ENCODE data around the gene CFLAR. TPM values are rescaled to one million over a fixed set of nuclear protein-coding genes. Genes with fewer than 3 reads are reported as not detected.
"Not testable (repeated sequence)": the region's sequence is repeated elsewhere in the genome, so short reads cannot be mapped to it uniquely, and the experiment has no call there.

Gene CFLAR
- polyA plus RNA-seq, 1 donor, result 39.6 TPM

DNA sequence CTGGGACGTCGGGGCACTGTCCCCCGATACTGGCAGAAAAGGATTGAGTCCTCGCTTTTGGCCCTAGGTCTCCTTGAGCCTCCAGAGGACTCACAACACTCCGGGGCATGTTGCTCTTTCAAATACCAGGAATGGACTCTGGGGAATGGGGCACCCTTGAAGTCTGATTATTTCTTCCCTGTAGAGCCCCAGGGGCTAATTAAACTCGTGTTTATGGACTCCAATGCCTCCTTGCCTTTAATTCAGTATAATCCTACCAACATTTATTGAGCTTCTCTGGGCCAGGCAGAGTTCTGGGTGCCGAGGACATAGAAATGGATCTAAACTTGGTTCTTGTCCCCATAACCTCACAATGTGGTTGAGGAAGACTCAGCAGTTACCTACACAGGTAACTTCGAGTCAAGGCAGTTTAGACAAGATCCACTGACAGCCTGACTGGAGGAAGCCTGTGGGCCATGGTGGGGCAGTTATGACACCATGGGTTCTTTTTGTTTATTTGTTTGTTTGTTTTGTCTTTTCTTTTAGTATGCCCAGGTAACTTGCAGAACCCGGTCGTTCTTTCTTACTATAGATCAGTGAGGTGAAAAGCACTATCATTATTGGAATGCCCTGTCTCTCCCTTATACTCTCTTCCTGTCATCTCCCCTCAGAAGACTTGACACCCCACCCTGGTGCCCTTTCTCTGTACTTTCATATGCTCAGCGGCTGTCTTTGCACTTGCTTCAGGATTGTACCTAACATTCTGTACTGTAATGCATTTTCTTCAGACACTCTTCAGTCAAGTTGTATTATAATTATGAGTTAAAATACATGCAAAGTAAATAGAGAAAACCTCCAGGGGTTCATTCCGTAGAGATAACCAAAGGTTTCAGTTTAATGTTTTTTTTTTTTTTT, 3.2 kb downstream of the CFLAR start:
- no peak for DNase-seq (ENCODE audit: low read depth)

DNA sequence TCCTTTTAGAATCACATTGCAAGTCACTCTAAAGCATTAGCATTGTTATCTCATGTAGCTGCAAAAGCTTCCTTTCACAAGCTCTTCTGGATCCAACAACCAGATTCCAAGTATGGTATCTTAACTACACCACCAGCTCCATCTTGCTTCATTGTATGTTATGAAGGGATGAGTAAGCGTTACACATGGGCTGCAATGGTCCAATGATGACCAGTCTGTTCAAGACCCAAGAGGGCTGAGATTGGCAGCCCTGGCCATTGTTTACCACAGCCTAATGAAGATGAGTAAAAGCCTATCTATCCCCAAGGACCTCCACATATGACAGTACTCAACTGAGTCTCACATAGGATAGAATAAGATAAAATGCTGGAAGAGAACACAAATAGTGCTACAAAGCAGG, 6.3 kb downstream of the CFLAR start:
- DNase-seq (ENCODE audit: low read depth), result no peak

DNA sequence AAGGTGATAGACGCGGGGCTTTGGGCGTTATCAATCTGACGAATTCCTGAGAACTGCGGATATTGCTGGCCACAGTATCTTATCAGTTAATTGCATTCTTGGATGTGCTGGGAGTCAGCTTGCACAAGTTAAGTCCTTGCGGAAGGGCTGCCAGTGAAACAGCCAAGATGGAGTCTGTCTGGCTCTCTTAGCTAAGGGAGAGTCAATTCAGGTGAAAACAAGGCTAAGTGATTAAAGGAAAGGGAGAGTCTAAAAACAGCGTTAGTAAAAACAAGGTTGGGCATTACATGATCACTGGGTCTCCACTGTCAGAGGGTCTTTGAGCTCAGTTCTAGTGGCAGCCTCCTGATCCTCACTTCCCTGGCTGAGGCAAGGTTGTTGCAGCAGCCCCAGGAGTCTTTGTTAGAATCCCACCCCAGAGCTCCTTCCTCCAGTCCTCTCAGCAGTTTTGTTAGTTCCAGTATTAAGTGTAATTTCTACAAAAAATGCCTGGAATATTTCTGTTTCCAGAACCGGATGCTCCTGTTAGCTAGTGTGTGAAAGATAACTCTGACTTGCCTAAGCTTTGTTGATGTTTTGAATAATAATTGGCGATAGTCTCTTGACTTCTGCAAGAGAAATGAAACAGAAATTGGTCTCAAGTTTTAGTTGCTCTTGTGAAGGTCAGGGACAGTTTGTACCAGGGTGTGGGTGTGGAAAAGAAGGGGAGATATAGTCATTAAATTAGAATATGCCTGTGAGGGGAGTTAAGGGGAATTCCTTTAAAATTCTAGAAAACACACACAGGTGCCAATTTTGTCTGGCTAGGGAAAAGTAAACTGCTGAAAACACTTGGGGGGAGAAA, 10.6 kb downstream of the CFLAR start:
- DNase-seq (ENCODE audit: low read depth), result no peak

DNA sequence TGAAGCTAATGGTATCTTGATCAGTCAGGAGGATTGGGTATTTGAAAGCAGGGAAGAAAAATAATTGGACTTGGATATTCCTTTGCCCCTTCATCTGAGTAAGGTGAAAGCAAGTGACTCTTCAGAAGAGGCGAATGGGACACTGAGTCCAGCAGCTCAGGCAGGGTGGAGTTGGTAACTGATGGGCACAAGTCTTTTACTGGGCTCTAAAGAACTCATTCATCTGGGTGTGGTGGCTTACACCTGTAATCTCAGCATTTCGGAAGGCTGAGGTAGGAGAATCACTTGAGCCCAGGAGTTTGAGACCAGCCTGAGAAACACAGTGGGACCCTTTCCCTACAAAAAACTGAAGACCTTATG, 11.2 kb downstream of the CFLAR start:
- DNase-seq (ENCODE audit: low read depth), result no peak

DNA sequence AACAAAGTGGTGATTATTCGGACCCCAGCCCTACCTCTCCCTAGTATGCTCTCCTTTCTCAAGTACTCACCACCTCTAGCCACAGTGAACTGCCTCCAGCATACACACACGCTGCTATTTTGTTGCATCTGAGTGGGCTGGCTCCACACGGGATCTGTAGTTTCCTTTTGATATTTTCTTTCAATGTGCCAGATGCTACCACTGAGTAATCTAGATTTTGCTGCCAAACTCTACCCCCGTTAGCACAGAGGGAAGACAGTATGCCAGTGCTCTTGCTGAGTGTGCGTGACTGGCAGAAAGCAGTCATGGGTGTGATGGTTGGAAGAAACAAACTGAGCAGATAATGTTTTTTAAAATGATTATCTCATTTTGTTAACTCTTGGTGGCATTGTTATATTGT, 11.6 kb downstream of the CFLAR start:
- DNase-seq (ENCODE audit: low read depth), result no peak

DNA sequence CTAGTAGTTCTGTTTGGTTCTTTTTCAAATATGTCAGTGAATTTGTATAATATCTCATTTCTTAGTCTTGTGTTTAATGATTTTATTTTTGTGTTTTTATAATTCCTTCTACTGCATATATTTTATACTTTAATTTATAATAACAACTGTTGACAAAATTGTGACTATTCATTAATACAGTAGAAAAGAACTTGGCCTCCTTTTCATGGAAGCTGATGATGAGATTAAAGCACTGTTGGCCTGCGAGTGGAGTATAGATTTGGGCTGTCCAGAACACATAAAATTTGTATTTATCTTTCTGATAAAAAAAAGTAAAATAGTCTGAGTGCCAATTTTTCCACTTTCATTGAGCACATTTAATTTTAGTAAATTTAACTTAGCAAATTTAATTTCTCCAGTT, 12.1 kb downstream of the CFLAR start:
- no peak for DNase-seq (ENCODE audit: low read depth)

DNA sequence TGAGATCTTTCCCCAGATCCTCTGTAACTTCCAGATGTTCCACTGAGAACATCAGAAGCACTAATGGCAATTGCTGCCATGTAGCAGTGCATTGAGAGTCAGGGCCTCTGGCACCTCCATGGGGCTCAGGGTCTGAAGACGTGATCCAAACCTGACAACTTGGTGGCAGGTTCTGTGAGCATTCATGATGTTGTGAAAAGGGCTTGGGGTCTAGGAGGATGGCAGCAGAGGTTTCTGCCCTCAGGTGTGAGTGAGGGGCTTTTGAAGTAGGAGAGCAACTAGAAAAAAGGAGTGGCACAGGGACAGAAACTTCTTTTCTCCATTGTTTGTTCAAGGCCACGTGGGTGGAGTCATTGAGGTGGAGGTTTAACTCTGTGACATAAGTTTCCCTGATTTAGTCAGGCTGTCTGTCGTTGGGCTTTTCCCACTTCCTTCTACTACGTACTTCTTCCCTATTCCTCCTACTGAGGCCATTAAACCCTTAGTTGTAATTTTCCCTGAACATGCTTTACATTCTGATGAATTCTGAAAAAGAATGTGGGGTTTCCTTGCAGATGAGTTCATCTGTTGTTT, 13.1 kb downstream of the CFLAR start:
- no peak for DNase-seq (ENCODE audit: low read depth)

DNA sequence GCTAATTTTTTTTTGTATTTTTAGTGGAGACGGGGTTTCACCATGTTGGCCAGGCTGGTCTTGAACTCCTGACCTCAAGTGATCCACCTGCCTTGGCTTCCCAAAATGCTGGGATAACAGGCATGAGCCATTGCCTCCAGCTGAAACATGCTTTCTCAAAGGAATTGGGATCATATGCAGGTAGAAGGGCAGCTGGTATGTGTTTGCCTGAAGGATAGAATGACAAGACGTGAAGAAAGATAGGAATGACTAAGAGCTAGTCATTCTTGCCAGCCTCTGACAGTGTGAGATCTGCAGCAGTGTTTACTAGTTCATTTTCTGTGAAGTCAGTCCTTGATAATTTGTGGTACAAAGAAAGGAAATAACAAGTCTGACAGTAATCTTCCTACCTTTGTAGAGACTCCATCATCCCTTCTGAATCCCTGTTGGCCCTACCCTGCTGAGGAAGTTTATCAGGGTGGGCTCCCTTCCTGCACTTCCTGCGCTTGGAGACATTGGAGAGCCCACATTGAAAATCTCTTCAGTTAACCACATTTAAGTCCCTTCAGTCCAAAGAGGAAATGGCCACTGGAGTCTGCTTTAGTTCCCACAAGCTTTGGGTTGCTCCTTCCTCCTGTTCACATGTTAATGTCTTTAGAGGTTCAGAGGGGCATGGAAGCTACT, 14.7 kb downstream of the CFLAR start:
- DNase-seq (ENCODE audit: low read depth), result no peak

DNA sequence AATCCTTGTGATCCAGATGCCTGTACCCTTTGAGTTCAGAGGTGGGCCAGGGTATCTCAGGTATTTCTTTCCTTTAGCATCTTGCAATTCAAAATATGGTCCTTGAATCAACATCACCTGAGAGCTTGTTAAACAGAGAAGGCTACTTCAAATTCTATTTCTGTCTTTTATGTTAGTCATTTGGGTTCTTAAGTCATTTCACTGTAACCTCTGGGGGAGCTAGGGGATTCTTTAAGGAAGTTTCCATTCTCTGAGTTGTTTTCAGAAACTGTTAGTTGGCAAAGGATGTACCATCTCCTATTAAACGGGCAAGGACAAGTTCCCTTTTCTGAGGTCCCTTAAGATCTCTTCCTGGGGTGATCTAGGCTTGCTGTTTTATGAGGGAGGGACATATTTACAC, 16.6 kb downstream of the CFLAR start:
- no peak for DNase-seq (ENCODE audit: low read depth)

DNA sequence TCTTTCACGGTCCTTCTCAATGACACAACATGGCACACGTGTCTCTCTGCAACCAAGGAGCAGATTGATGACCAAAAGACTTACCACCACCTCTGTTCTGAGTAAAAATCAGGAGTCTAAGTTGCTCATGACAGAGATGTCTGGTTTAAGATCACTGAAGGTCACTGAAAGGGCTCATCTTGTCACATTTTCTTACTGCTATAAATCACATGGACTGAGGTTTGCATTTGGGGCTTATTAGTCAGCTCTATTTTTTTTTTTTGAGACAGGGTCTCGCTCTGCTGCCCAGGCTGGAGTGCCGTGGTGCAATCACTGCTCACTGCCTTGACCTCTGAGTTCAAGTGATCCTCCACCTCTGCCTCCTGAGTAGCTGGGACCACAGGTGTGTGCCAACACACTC, 19.4 kb downstream of the CFLAR start:
- DNase-seq (ENCODE audit: low read depth), result no peak

DNA sequence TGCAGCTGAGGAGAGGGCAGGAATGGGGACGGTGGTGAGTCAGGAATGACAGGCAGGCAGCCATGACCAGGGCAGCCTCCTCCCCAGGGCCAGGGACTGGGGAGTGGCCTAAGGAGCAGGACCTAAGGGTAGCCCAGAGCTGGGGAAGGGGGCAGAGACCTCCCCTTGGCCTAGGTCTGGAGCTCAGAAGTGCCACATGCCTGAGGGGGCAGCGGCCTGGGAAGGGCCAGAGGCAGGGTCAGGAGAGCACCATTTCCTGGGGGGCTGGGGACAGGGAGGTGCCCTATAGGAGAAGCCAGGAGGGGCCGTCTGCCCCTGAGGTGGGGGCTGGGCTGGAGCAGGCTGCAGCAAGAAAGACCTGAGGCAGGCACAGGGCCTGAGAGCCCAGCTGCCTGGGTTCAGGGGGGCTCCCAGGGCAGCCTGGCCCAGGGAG, 20.9 kb downstream of the CFLAR start:
- no peak for DNase-seq (ENCODE audit: low read depth)

DNA sequence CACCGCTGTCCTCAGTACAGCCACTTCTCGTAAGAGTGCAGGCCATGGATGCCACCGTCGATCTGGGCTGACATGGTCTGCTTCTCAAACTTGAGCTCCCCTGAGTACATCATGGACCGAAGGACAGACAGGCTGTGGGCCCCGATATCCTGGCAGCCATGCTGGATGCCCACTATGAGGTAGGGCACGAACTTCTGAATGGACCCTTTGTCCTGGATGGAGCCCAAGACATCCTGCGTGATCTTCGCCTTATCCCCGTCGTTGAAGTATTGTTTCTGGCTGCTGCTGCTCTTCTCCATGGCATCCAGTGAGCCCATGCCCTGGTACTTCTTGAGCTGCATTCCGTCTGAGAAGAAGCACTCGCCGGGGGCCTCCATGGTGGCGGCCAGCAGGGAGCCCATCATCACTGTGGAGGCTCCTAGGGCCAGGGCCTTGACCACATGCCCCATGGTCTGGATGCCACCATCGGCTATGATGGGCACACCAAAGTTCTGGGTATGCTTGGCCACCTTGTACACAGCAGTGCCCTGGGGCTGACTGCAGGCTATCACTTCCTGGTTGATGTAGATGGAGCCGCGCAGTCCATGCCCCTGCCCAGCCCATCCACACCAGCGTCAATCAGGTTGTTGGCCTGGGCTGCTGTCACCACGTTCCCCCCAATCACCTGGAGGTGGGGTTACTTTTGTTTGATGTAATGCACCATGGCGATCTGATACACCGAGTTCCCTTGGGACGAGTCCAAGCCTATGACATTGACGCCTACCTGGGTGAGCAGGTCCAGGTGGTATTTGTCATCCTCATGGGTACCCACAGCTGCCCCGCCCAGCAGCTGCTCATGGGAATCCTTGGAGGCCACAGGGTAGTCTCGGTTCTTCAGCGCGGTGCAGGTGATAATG, 21.8 kb downstream of the CFLAR start:
- DNase-seq (ENCODE audit: low read depth), result no peak

DNA sequence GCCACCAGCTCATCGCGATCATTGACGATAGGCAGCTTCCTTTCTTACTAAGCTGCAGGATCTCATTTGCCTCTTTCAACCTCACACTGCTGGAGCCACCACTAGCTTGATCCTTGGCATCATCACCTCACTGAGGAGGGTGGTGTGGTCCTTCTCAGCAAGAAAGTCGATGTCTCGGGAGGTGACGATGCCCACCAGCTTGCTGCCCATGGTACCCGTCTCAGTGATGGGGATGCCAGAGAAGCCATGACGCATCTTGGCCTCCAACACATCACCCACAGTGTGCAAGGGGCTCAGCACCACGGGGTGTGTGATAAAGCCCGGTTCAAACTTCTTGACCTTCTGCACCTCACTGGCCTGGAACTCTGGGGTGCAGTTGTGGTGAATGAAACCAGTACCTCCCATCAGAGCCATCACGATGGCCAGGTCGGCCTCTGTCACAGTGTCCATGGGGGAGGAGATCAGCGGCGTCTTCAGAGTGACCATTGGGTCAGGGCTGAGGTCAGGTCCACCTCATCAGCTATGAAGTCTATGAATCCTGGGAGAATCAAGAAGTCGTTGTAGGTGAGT, 22.5 kb downstream of the CFLAR start:
- no peak for DNase-seq (ENCODE audit: low read depth)

DNA sequence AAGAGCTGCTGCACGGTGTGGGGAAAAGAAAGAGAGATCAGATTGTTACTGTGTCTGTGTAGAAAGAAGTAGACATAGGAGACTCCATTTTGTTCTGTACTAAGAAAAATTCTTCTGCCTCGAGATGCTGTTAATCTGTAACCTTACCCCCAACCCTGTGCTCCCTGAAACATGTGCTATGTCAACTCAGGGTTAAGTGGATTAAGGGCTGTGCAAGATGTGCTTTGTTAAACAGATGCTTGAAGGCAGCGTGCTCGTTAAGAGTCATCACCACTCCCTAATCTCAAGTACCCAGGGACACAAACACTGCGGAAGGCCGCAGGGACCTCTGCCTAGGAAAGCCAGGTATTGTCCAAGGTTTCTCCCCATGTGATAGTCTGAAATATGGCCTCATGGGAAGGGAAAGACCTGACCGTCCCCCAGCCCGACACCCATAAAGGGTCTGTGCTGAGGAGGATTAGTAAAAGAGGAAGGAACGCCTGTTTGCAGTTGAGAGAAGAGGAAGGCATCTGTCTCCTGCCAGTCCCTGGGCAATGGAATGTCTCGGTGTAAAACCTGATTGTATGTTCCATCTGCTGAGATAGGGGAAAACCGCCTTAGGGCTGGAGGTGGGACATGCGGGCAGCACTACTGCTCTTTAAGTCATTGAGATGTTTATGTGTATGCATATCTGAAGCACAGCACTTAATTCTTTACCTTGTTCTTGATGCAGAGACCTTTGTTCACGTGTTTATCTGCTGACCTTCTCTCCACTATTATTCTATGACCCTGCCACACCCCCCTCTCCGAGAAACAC, 23.2 kb downstream of the CFLAR start:
- not testable (repeated sequence) for DNase-seq (ENCODE audit: low read depth)

DNA sequence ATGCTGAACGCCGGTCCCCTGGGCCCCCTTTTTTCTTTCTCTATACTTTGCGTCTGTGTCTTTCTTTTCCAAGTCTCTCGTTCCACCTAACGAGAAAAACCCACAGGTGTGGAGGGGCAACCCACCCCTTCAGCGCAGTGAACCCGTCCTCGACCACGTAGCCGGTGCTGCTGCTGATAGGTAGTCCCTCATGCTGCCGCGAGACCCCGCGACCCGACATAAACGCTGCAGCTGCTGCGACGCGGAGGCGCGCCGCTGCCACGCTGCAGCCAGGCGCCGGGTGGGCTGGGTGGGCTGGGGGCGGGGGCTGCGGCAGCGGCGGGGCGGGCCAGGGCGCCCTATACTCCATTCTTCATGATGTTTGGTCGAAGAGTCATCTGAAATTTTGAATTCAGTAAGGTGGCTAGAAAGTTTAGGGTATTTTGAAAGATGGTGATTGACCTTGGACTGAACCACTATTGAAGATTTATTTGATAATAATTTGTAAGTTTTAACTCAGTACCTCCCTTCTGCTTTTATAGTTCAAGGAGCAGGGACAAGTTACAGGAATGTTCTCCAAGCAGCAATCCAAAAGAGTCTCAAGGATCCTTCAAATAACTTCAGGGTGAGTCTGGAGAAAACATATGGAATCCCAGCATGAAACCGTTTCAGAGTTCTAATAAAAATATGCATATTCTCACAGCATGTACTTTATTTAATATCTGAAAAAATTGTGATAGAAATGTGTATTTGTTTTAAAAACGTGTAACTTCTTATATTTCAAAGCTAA, 24.1 kb downstream of the CFLAR start:
- no peak for DNase-seq (ENCODE audit: low read depth)

DNA sequence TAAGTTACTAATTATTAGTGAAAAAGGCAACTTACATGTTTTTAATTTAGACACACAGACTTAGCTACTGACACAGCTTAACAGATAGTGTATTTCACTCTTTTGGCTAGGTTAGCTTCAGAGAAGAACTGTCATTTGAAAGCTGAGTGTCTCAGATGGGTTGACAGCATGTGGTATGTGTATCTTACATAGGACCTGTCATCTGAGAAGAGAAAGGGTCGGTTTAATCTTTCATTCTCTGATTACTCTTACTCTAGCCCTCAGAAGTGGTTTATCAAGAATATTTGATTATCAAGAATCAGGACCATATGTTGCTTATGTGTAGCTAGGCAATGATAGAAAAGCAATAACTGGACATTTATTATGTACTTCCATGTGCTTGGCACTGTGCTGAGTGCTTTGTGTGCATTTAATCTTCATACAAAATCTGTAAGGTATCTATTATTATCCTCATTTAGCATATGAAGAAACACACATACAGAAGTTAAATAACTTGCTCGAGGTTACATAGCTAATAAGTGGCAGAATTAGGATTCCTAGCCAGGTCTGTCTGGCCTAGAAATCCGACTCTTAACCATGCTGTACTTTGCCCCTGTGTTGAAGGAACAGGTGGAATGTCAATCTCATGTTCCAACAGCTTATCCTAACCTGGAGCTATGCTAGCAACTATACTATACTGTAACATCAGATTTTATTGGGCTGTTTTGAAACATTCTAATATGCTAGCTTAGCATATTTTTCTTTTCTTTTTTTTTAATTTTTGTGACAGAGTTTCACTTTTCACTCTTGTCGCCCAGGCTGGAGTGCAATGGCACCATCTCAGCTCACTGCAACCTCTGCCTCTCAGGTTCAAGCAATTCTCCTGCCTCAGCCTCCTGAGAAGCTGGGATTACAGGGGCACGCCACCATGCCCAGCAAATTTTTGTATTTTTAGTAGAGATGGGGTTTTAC, 28.4 kb downstream of the CFLAR start:
- no peak for DNase-seq (ENCODE audit: low read depth)

DNA sequence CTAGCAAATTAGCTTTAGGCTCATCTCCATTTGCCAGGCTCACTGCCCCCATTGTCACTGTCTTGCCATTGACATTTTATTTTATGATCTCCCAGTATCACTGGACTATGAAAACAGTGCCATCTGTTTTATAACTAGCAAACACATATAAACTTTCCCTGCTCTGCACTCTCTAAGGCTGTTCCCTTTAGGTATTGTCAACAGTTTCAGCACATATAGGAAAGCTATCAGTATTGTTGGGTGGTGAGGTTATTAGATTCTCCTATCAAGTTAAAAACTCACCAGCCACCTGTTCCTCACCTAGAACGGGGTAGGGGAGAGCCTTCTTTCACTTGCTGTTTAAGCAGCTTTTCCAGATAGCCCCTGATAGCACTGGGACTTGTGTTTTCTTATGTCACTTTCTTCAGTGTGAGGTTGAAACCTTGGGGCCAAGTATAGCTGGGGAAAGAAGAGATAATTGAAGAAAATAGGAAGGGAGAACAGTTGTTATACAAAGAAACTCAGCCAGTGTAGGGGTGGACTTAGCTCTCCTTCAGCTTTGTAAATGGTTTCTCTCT, 32.5 kb downstream of the CFLAR start:
- no peak for DNase-seq (ENCODE audit: low read depth)
